GM19438 (cell line): ENCODE results near the gene TBC1D23.
"Not testable (repeated sequence)": the region's sequence is repeated elsewhere in the genome, so short reads cannot be mapped to it uniquely, and the experiment has no call there.

Source experiments
- ATAC-seq: cut with Tn5 transposase; IDR thresholded peaks from one replicate; pipeline ENCODE4 v1.9.1; 2021; ENCODE audit warnings: low read depth; ENCODE audit not compliant: unreplicated experiment

The TBC1D23 gene

GRCh38 chr3:100338911-100339310, 78.1 kb downstream of the TBC1D23 start:
- ATAC-seq, result no peak

GRCh38 chr3:100339786-100340185, 79.0 kb downstream of the TBC1D23 start:
- ATAC-seq, result no peak

GRCh38 chr3:100340527-100340926, 79.7 kb downstream of the TBC1D23 start:
- no peak for ATAC-seq

GRCh38 chr3:100348727-100349126, 87.9 kb downstream of the TBC1D23 start:
- no peak for ATAC-seq

- ATAC-seq, result not testable (repeated sequence)
Observed at GRCh38 chr3:100351770-100352169, 91.0 kb downstream of the TBC1D23 start.

GRCh38 chr3:100352296-100353231, 91.8 kb downstream of the TBC1D23 start:
- no peak for ATAC-seq

GRCh38 chr3:100354850-100355249, 94.1 kb downstream of the TBC1D23 start:
- no peak for ATAC-seq

GRCh38 chr3:100358413-100358812, 97.6 kb downstream of the TBC1D23 start:
- ATAC-seq, result no peak

- ATAC-seq, result no peak
Observed at GRCh38 chr3:100359035-100359434, 98.2 kb downstream of the TBC1D23 start.

- no peak for ATAC-seq
Observed at GRCh38 chr3:100360757-100361496, 100.1 kb downstream of the TBC1D23 start.

- ATAC-seq, result no peak
Observed at GRCh38 chr3:100361897-100362296, 101.1 kb downstream of the TBC1D23 start.

- no peak for ATAC-seq
Observed at GRCh38 chr3:100364421-100364820, 103.6 kb downstream of the TBC1D23 start.

- ATAC-seq, result no peak
Observed at GRCh38 chr3:100366424-100366823, 105.6 kb downstream of the TBC1D23 start.

- no peak for ATAC-seq
Observed at GRCh38 chr3:100368441-100368840, 107.6 kb downstream of the TBC1D23 start.

- no peak for ATAC-seq
Observed at GRCh38 chr3:100370756-100371155, 110.0 kb downstream of the TBC1D23 start.

GRCh38 chr3:100374521-100374920, 113.7 kb downstream of the TBC1D23 start:
- no peak for ATAC-seq
